Left lung (tissue), 10 donors: ENCODE measurements around the gene ARMS2. TPM values are rescaled to one million over a fixed set of nuclear protein-coding genes. Genes with fewer than 3 reads are reported as not detected.

Experiments used
- ATAC-seq: fragments of 200-7000 bp; cut with Tn5 transposase; one replicate; pipeline ENCODE4 v1.9.1; 2020; ENCODE audit warnings: moderate library complexity
- DNase-seq, 4 donors: peaks; one replicate each; pipeline ENCODE4 v3.0.0-alpha.2; 2013 to 2020
- H3K27ac ChIP-seq, 2 donors: fragments of 200-600 bp; sonication (generic) in 1 of 2; one replicate each; pipeline versions ENCODE4 v1.5.0 to v1.8.0; 2020 to 2021
- H3K27me3 ChIP-seq, 2 donors: fragments of 200-600 bp; sonication (generic) in 1 of 2; one replicate each; pipeline versions ENCODE4 v1.5.0 to v1.8.0; 2020 to 2021
- H3K36me3 ChIP-seq, 2 donors: fragments of 200-600 bp; sonication (generic) in 1 of 2; one replicate each; pipeline versions ENCODE4 v1.5.0 to v1.8.0; 2020 to 2021
- H3K4me1 ChIP-seq, 2 donors: fragments of 200-600 bp; one replicate each; pipeline ENCODE4 v1.8.0; 2021
- H3K4me3 ChIP-seq, 2 donors: fragments of 200-600 bp; sonication (generic) in 1 of 2; one replicate each; pipeline versions ENCODE4 v1.5.0 to v1.8.0; 2020 to 2021; ENCODE audit warnings: mild to moderate bottlenecking in 1 of 2
- H3K9me3 ChIP-seq, 2 donors: fragments of 200-600 bp; sonication (generic) in 1 of 2; one replicate each; pipeline versions ENCODE4 v1.5.0 to v1.8.0; 2020 to 2021
- intact Hi-C, 2 donors: fragments of 100-400 bp; cut with DNase I; formaldehyde crosslinking; loops; one replicate each; pipeline versions ENCODE4 v1.11.2 to v1.14.2; 2022
- polyA plus RNA-seq, 6 donors: library from polyadenylated mRNA; unstranded; fragments of 120-200 nt; gene quantifications; one replicate each; pipeline ENCODE4 v1.2.1, GENCODE V29; 2013; ENCODE audit not compliant: insufficient read length in 6 of 6
- total RNA-seq, 2 donors: library from RNA; stranded (reverse); fragmentation: NEBNext Ultra II Directional; extraction: Animal tissue kit (Norgen Biotek cat#: 25700); gene quantifications; one replicate each; pipeline ENCODE4 v1.2.1, GENCODE V29; 2021
- TF ChIP-seq, protein P1 (sequence below), 2 donors: fragments of 200-600 bp; sonication (generic) in 1 of 2; IDR thresholded peaks; one replicate each; pipeline versions ENCODE4 v1.5.0 to v1.8.0; 2021; ENCODE audit warnings: antibody characterized with exemption in 2 of 2
- donor health status: DM: no; HTN: yes; CAD: no.
- donor health status: DM: no; HTN: no; CAD: no.

The ARMS2 gene
- total and polyA plus RNA-seq, 8 donors: 0.24 TPM; not detected in 7

DNA sequence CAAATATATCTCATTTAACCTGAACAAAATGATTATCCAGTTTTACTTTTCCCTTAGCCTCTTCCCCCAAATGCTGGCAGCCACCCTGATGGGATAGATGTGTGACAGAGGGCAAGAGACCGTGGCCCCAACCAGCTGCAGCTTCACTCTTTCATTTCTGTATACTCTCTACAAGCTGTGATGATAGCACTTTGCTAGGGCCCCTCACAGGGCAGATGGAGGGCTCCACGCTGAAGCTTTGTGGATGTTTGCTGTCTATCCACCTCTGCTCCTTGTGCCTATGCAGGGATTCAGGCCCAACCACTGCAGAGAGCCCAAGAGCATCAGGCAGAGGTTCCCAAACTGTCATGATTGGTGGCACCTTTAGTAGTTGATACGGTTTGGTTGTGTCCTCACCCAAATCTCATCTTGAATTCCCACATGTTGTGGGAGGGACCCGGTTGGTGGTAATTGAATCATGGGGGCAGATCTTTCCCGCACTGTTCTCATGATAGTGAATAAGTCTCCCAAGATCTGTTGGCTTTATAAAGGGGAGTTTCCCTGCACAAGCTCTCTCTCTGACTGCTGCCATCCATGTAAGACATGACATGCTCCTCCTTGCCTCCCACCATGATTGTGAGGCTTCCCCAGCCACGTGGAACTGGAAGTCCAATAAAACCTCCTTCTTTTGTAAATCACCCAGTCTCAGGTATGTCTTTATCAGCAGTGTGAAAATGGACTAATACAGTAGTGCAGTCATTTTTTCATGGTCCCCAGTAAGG is 27.0 kb downstream of the ARMS2 start:
- intact Hi-C loops: no loop called here
- peaks cover 7 to 13% of the 10 kb centered on the region in 2 donors for H3K4me1 ChIP-seq
- H3K9me3 ChIP-seq: no peaks in the 10 kb centered on the region
- TF ChIP-seq, protein P1, sequence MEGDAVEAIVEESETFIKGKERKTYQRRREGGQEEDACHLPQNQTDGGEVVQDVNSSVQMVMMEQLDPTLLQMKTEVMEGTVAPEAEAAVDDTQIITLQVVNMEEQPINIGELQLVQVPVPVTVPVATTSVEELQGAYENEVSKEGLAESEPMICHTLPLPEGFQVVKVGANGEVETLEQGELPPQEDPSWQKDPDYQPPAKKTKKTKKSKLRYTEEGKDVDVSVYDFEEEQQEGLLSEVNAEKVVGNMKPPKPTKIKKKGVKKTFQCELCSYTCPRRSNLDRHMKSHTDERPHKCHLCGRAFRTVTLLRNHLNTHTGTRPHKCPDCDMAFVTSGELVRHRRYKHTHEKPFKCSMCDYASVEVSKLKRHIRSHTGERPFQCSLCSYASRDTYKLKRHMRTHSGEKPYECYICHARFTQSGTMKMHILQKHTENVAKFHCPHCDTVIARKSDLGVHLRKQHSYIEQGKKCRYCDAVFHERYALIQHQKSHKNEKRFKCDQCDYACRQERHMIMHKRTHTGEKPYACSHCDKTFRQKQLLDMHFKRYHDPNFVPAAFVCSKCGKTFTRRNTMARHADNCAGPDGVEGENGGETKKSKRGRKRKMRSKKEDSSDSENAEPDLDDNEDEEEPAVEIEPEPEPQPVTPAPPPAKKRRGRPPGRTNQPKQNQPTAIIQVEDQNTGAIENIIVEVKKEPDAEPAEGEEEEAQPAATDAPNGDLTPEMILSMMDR (IDR thresholded peaks at IDR 0.05): no peak
- DNase-seq (no peak), ATAC-seq (no peak)
- no peak overlapping the region for H3K27ac ChIP-seq
- H3K27me3 ChIP-seq: no peaks in the 10 kb centered on the region
- H3K36me3 ChIP-seq: no peaks in the 10 kb centered on the region
- no peak overlapping the region for H3K4me3 ChIP-seq

DNA sequence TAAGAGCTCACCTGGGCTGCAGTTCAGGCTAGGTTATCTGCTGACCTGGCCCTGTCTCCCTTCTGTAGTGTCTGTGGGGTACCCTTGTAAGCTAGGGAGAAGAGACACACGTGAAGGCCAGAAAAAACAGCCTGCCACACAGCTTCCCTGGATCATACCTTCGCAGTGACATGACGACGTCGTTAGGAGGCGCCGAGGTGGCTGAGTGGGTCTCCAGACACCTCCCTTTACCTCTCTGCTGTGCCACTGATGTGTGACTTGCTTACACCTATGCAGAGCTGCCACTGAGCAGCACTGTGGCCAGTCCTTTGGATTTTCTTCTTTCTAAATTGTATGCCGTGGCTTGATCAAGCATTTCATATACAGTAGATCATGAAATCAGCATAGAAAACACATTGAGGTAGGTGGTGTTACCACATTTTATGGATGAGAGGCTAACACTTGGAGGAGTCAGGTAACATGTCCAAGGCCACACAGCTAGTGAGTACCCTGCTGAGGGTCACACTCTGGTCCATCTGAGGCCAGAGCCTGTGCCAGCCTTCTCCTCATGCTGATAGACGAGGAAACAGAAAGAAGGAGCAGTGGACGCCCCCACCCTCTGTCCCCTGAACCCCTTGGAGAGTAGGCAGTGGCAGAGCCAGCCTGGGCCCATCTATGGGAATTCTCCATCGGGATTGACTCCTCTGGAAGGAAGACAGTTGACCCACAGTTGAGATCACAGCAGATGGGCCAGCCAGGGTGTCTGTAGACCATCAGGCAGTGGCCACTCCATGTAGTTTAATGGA is 30.0 kb downstream of the ARMS2 start:
- Histone ChIP-seq H3K4me1 (peaks cover 7 to 23% of the 10 kb centered on the region in 2 donors), H3K27me3 (no peaks in the 10 kb centered on the region), H3K4me3 (no peak overlapping the region), H3K9me3 (no peaks in the 10 kb centered on the region), H3K27ac (no peak overlapping the region), H3K36me3 (no peaks in the 10 kb centered on the region)
- intact Hi-C loops: no loop called here
- DNase-seq (peak in 1 of 4 donors; percentile 18), ATAC-seq (no peak)
- TF ChIP-seq, protein P1 (IDR thresholded peaks at IDR 0.05): no peak

DNA sequence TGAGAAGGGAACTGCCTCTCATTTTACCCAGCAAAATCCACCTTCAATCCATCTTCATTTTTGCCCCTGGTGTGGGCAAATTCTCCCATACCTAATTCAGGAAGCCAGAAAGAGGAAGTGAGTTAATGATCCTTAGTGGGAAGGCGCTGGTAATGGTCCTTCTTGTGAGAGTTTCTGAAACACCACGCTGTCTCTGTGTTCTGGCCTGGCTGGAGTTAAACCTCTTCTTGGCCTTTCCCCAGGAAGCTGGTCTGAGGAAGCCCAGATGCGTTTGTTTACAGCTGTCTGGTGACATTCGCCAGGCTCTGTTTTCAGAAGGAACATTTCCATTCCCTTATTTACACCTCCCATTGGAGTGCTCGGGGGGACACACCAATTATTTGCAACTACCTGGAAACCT is 31.2 kb downstream of the ARMS2 start:
- ATAC-seq (no peak), DNase-seq (peak in 2 of 4 donors; percentile 23 to 69)

DNA sequence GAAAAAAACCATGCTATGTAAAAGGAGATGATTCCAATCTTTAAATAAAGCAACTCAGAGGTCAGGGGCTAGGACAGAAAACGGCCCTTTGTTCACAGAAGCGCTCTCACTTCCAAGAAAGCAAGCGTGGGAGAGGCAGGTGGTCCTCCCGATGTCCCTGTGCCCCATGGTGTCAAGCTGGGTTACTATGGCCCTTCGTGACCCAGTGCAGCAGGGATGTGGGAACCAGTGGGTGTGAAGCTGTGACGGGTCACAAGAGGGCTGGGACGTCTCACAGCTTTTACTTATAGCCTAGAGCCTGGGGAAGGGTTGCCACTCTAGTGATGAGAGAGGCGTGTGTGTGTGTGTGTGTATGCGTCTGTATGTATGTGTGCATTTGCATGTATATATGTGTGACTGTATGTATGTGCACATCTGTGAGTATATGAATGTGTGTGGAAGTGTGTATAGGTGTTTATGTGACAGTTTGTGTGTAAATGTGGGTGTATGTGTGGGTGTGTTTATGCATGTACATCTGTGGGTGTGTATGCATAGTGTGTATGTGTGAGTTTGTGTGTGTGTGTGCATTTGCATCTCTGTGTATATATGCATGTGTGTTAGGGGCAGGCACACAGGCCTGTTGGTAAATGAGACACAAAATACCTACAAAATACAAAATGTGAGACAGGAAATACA is 32.1 kb downstream of the ARMS2 start:
- no peak overlapping the region for H3K27ac ChIP-seq

More for the DNA sequence above, 31.2 kb downstream of the ARMS2 start:
- no peaks in the 10 kb centered on the region for H3K27me3 ChIP-seq
- peaks cover 7 to 23% of the 10 kb centered on the region in 2 donors for H3K4me1 ChIP-seq
- no peaks in the 10 kb centered on the region for H3K36me3 ChIP-seq
- H3K9me3 ChIP-seq: no peaks in the 10 kb centered on the region
- no peak overlapping the region for H3K27ac ChIP-seq
- intact Hi-C loops: no loop called here
- TF ChIP-seq, protein P1 (IDR thresholded peaks at IDR 0.05): no peak
- H3K4me3 ChIP-seq: no peak overlapping the region

More for the DNA sequence above, 32.1 kb downstream of the ARMS2 start:
- DNase-seq: no peak
- Histone ChIP-seq H3K27me3 (no peaks in the 10 kb centered on the region), H3K9me3 (no peaks in the 10 kb centered on the region), H3K4me1 (peaks cover 7 to 23% of the 10 kb centered on the region in 2 donors), H3K4me3 (no peak overlapping the region), H3K36me3 (no peaks in the 10 kb centered on the region)
- intact Hi-C loops: no loop called here
- TF ChIP-seq, protein P1 (IDR thresholded peaks at IDR 0.05): no peak
- ATAC-seq: no peak
